GM04503 (cell line): ENCODE measurements around the gene SIL1.

ENCODE experiments used
- DNase-seq: peaks from one replicate; pipeline ENCODE4 v3.0.0-alpha.2; 2012; ENCODE audit warnings: low read depth

SIL1 gene

GRCh38 chr5:138956801-138957200, 241.4 kb downstream of the SIL1 start:
- no peak for DNase-seq

- DNase-seq = no peak
These were observed 242.4 kb downstream of the SIL1 start for GRCh38 chr5:138955671-138956295.

GRCh38 chr5:138955013-138955660, 243.0 kb downstream of the SIL1 start:
- DNase-seq = no peak

GRCh38 chr5:138954257-138955012, 243.7 kb downstream of the SIL1 start:
- DNase-seq = no peak

GRCh38 chr5:138953387-138954256, 244.5 kb downstream of the SIL1 start:
- DNase-seq = peak; percentile 32

GRCh38 chr5:138952962-138953361, 245.2 kb downstream of the SIL1 start:
- no peak for DNase-seq

- DNase-seq = no peak
These were observed 246.0 kb downstream of the SIL1 start for GRCh38 chr5:138951986-138952735.

- DNase-seq = no peak
These were observed 246.8 kb downstream of the SIL1 start for GRCh38 chr5:138951091-138951985.

GRCh38 chr5:138950421-138951031, 247.6 kb downstream of the SIL1 start:
- no peak for DNase-seq

- no peak for DNase-seq
These were observed 248.2 kb downstream of the SIL1 start for GRCh38 chr5:138949988-138950387.

GRCh38 chr5:138949223-138949574, 249.0 kb downstream of the SIL1 start:
- DNase-seq = no peak

- no peak for DNase-seq
These were observed 249.5 kb downstream of the SIL1 start for GRCh38 chr5:138948471-138949222.

GRCh38 chr5:138947780-138948179, 250.4 kb downstream of the SIL1 start:
- no peak for DNase-seq

GRCh38 chr5:138946831-138947560, 251.2 kb downstream of the SIL1 start:
- DNase-seq = no peak

- no peak for DNase-seq
These were observed 251.9 kb downstream of the SIL1 start for GRCh38 chr5:138946241-138946623.

- DNase-seq = no peak
These were observed 252.5 kb downstream of the SIL1 start for GRCh38 chr5:138945421-138946240.

GRCh38 chr5:138944527-138945322, 253.4 kb downstream of the SIL1 start:
- no peak for DNase-seq
